Measurements from ENCODE around the gene KRT26. TPM values are rescaled to one million over a fixed set of nuclear protein-coding genes. Genes with fewer than 3 reads are reported as not detected.

KRT26 gene
- total RNA-seq, 4 donors from 2014 or later: not detected

GRCh38 chr17:40720899-40721298 is 51.1 kb downstream of the KRT26 start:
- intact Hi-C loops (cut with DNase I; ENCODE audit: low total_unique reads): no loop called here

GRCh38 chr17:40718930-40719329 is 53.1 kb downstream of the KRT26 start:
- no peak for DNase-seq
- Histone ChIP-seq H3K9me3 (no peaks in the 10 kb centered on the region), H3K36me3 (no peaks in the 10 kb centered on the region), H3K27me3 (no peaks in the 10 kb centered on the region), H3K4me1 (peaks cover 0 to 5% of the 10 kb centered on the region in 2 donors), H3K27ac (no peak overlapping the region), H3K4me3 (no peak overlapping the region)
- no peak for TF ChIP-seq CTCF (IDR thresholded peaks at IDR 0.05)
- no peak for TF ChIP-seq POLR2A (IDR thresholded peaks at IDR 0.05)
- intact Hi-C loops (cut with DNase I; ENCODE audit: low total_unique reads): no loop called here

More at GRCh38 chr17:40720899-40721298, 51.1 kb downstream of the KRT26 start:
- no peaks in the 10 kb centered on the region for H3K27me3 ChIP-seq
- H3K9me3 ChIP-seq: no peaks in the 10 kb centered on the region
- no peak for TF ChIP-seq CTCF (IDR thresholded peaks at IDR 0.05)
- TF ChIP-seq POLR2A (IDR thresholded peaks at IDR 0.05): no peak
- peaks cover 0 to 5% of the 10 kb centered on the region in 2 donors for H3K4me1 ChIP-seq
- H3K36me3 ChIP-seq: no peaks in the 10 kb centered on the region
- H3K4me3 ChIP-seq: no peak overlapping the region
- no peak overlapping the region for H3K27ac ChIP-seq
- DNase-seq: no peak

GRCh38 chr17:40717776-40718175 is 54.2 kb downstream of the KRT26 start:
- H3K4me1 ChIP-seq: peaks cover 0 to 5% of the 10 kb centered on the region in 2 donors
- no peak overlapping the region for H3K4me3 ChIP-seq
- H3K9me3 ChIP-seq: no peaks in the 10 kb centered on the region
- H3K27ac ChIP-seq: no peak overlapping the region
- DNase-seq: no peak
- TF ChIP-seq CTCF (IDR thresholded peaks at IDR 0.05): no peak
- no peak for TF ChIP-seq POLR2A (IDR thresholded peaks at IDR 0.05)
- H3K36me3 ChIP-seq: no peaks in the 10 kb centered on the region
- H3K27me3 ChIP-seq: no peaks in the 10 kb centered on the region
- intact Hi-C loops (cut with DNase I; ENCODE audit: low total_unique reads): no loop called here

Other genes with a start within 250 kb of the KRT26 start
- under 1 TPM in 1 of 4 donors, not detected in 3; 0.14 TPM for gene CCR7, start 206.7 kb downstream of the KRT26 start, total RNA-seq
- 100 to 1,000 TPM; 109 to 401 (median 159) TPM for gene SMARCE1, start 124.4 kb downstream of the KRT26 start, total RNA-seq
- gene KRT222, start 107.0 kb downstream of the KRT26 start, total RNA-seq: 1 to 10 TPM in 3 of 4 donors, not detected in 1; 1.6 to 4.2 (median 2.6) TPM
- gene KRT24, start 68.4 kb downstream of the KRT26 start, total RNA-seq: not detected
- not detected for gene KRT25, start 16.9 kb downstream of the KRT26 start, total RNA-seq
- not detected for gene KRT27, start 10.3 kb upstream of the KRT26 start, total RNA-seq
- gene KRT28, start 27.8 kb upstream of the KRT26 start, total RNA-seq: not detected
- gene KRT10, start 50.4 kb upstream of the KRT26 start, total RNA-seq: 10 to 100 TPM in 2 of 4 donors, 1 to 10 TPM in 1, not detected in 1; 6.9 to 47.1 (median 39.8) TPM
- not detected for gene KRT12, start 95.0 kb upstream of the KRT26 start, total RNA-seq
- gene KRT20, start 113.0 kb upstream of the KRT26 start, total RNA-seq: under 1 TPM in 3 of 4 donors, not detected in 1; 0.26 to 0.83 (median 0.29) TPM
- gene KRT23, start 165.4 kb upstream of the KRT26 start, total RNA-seq: 1 to 10 TPM in 1 of 4 donors, under 1 TPM in 1, not detected in 2; 0.79 to 3.1 TPM
- not detected for gene KRT39, start 194.7 kb upstream of the KRT26 start, total RNA-seq
- under 1 TPM in 1 of 4 donors, not detected in 3; 0.21 TPM for gene KRT40, start 212.1 kb upstream of the KRT26 start, total RNA-seq
- gene KRTAP3-3, start 222.0 kb upstream of the KRT26 start, total RNA-seq: not detected
- not detected for gene KRTAP3-2, start 227.7 kb upstream of the KRT26 start, total RNA-seq
- not detected for gene KRTAP3-1, start 236.9 kb upstream of the KRT26 start, total RNA-seq

All from uterus (tissue), 4 donors.